Middle frontal gyrus (tissue), 1 donor: ENCODE results near the gene DALRD3.
A peak's percentile ranks its signal among the peaks of the same experiment; 100 is the strongest.

Experiments
- DNase-seq: peaks from one replicate; pipeline ENCODE4 v3.0.0-alpha.2; 2015; ENCODE audit warnings: low spot score; ENCODE audit errors: extremely low spot score

Gene DALRD3

GRCh38 chr3:49006408-49007067, 11.8 kb downstream of the DALRD3 start:
- no peak for DNase-seq

- DNase-seq, result no peak
Measured at GRCh38 chr3:49005998-49006397, 12.4 kb downstream of the DALRD3 start.

GRCh38 chr3:49005303-49005680, 13.1 kb downstream of the DALRD3 start:
- DNase-seq, result no peak

DNA sequence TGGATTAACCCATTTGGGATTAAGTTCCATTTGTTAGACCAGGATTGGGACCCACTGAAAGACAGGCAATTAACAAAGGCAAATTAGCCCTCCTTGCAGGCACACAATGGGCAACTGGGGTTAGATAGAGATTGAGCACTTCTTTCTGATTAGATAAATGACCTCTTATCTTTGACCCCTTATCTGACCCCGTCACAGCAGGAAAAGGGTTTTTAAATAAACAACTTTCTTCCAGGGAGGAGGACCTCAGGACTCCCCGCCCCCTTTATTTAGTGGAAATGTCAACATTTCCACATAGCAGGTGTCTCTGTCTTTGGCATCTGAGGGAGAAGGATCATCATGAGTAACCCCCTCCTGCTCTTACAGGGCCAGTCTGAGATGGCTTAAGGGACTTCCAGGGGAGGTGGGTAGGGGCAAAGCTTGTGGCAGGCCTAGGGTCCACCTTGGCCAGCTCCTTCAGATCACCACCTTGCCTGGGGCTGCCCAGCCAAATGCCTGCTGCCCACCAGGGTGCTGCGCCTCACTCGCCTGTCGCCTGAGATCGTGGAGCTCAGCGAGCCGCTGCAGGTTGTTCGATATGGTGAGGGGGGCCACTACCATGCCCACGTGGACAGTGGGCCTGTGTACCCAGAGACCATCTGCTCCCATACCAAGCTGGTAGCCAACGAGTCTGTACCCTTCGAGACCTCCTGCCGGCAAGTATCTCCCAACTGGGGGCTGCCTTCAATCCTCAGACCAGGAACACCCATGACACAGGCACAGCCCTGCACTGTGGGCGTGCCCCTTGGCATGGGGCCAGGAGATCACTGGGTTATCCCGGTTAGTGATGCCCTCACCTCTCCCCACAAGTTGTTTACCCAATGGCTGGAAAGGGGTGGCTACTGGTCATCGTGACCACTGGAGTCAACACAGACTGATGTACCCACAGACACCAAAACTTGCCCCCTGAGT, 13.8 kb downstream of the DALRD3 start:
- DNase-seq, result no peak

GRCh38 chr3:49001155-49001554, 17.2 kb downstream of the DALRD3 start:
- no peak for DNase-seq

DNA sequence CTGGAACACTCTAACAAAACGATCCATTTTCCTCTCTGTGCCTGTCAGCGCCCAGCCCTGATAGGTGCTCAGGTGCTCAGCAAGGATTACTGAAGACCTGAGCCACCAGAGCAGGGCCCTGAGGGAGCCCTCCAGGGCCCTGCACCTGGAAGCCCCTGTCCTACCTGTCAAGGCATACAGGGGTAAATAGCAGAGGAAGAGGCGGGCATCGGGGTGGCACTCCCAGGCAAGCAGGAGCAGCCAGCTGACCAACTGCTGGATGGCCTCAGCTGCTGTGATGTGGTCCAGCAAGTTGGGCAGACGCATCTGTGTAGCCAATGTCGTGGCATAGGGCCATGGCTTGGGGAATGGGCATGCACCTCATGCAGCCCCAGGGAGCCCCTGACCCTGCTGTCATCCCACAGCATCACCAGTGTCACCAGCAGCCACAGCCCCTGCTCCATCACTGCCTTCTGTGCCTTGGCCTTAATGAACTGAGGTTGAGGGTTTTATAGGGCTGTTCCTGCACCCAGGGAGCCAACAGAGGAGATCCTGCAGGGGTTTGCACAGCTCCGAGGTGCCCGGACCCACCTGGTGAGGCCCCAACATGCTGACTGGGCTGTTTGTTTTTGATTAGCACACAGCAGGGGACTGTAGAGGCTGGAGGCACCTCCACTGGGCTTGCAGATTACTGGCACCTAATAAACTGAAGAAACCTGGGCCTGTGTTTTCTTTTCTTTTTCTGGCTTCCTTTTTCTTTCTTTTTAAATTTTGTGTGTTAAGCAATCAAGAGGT, 19.1 kb downstream of the DALRD3 start:
- no peak for DNase-seq

- DNase-seq, result no peak
Measured at GRCh38 chr3:48997714-48998637, 20.4 kb downstream of the DALRD3 start.

DNA sequence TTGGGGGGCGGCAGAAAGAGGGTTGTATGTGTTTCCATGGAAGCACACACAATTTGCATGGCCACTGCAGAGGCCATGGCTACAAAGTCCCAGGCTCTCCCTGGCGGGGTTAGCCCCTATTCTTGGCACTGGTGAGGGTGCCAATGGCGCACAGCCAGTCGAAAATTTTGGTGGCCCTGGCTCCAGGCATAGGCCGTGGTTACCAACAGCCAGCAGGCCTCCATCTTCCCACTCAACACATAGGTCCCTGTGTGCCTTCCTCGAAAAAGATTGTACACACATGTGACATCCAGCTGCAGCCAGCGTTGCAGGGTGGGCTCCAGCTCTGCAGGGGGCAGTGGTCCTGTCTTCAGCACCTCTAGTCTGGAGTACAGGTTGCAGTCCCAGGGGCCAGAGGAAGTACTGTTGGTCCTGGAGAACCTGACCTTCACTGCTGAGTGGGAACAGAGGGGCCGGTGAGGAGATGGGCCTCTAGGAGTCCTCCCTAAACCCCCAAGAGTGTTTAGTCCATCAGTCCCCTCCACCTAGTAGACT, 21.2 kb downstream of the DALRD3 start:
- no peak for DNase-seq

GRCh38 chr3:48996640-48997039, 21.7 kb downstream of the DALRD3 start:
- no peak for DNase-seq

DNA sequence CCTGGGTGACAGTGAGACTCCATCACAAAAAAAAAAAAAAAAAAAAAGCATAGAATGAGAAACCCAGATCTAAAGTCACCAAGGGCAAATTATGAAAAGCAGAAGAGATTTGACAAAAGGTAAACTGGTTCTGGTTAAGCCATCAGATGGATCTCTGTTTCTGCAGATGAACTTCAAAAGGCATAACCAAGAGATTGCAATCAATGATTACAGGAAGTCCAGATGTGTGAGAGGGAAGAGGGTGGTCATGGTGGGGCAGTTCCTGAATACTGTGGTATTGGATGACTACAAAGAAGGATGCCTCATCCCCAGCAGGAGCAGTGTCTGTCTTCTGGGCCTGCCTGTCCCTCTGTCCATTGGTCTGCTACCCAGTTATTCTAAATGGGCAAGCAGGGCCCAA, 24.5 kb downstream of the DALRD3 start:
- DNase-seq, result no peak

DNA sequence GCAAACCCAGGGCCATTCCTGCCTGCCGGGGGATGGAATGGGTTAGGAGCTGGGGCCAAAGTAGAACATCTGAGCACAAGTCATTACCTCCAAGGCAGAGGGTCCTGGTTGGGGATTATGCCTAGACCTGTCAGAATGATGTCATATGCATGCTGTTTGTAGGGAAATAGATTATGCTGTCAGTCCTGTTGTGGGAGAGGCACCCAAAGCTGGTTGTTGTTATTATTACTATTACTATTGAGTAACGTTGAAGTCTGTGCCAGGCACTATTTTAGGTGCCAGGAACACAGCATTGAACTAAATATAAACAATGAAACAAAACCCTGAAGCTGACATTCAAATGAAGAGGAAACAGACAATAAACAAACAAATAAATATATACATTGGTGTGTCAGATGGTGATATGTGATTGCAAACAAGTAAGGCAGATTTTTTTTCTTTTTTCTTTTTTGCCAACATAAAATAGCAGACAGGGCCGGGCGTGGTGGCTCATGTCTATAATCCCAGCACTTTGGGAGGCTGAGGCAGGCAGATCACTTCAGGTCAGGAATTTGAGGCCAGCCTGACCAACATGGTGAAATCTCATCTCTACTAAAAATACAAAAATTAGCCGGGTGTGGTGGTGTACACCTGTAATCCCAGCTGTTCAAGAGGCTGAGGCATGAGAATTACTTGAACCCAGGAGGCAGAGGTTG, 26.4 kb downstream of the DALRD3 start:
- no peak for DNase-seq

- DNase-seq, result no peak
Measured at GRCh38 chr3:48990636-48991469, 27.5 kb downstream of the DALRD3 start.

DNA sequence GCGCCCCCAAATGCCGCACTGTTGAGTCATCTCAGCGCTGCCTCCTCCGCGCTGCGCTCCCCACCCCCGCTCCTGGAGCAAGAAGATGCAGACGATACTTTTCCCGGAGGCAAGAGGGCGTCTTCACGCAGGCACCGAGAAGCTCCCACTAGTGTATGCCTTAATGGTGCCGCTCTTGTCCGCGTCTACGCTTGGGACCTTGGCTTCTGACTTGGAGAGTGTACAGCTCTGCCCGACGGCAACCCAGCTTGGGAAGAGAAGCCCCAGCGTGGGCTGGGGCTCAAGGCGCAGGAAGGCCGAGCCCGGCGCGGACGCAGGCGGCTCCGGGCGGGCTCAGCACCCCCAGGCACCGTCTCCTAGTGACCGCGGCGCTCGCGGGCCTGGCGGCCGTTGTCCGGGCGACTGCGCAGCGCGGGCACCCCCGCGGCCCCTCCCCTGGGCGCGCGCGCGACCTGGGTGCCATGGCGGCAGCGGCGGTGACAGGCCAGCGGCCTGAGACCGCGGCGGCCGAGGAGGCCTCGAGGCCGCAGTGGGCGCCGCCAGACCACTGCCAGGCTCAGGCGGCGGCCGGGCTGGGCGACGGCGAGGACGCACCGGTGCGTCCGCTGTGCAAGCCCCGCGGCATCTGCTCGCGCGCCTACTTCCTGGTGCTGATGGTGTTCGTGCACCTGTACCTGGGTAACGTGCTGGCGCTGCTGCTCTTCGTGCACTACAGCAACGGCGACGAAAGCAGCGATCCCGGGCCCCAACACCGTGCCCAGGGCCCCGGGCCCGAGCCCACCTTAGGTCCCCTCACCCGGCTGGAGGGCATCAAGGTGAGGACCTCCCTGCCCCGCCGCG, 28.4 kb downstream of the DALRD3 start, which contains the start of gene P4HTM:
Gene P4HTM (plus strand): TSS at position 446 of the 840 bp plus-strand sequence. CDS start 16 bp downstream, at position 462.
- peak; percentile 61 for DNase-seq

- no peak for DNase-seq
Measured at GRCh38 chr3:48989126-48989795, 29.1 kb downstream of the DALRD3 start.

DNA sequence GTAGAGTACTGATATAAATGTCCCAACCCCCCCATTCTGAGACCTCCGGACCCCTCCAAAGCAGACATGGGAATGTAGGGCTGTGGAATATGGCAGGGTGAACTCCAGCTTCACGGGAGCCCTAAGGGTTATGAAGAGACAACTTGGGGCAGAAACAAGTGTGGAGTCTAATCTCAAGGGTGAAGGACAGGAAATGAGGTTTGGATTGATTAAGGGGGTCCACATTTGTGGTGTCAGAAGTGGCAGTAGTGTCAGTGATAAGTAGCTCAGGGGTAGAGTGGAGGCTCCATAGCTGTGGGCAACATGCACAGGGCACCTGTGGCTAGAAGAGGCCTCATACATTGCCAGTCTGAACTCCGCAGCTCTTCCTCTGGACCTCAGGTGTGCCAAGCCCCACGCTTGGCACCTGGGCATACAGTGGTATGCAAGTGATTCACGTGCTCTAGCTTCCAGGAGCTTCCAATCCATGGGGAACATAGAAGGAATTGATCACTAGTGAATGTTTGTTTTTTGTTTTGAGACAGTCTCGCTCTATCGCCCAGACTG, 32.5 kb downstream of the DALRD3 start:
- DNase-seq, result no peak

DNA sequence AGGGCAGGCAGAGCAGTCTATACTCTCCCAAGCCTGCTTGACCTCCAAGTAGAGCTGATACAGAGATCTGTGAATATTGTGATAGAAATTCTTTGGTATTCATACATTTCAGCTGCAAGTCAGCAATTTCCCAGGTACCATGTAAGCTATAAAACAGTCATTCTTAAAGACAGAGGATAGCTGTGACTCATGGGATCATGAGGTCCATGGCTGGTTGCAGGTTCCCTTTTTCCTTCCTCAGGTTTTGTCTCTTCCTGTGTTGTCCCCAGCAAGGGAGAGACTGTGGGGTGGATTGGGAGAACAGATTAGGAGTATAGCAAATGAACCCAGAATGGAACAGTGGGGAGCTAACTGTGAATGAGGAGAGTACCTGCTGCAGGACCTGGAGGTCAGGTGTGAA, 33.7 kb downstream of the DALRD3 start:
- no peak for DNase-seq

DNA sequence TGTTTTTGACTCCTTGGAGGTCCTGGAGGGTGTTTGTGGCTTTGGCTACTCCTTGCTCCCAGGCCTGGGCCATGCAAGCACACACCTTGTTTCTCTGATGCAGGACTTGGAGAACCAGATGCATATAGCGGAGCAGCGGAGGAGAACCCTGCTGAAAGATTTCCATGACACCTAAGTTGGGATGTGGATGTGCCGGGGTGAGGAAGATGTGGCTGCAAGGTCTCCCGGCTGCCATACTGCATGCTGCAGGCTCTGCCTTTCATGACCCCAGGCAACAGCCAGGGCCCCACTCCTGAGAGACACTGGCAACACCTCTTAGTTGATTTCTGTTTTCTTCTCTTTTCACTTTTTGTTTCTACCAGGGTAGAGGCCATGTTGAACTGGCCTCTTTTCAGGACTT, 35.3 kb downstream of the DALRD3 start:
- DNase-seq, result no peak
